NCI-H524 treated with DMSO at 0.1 percent for 48 hours (cell line): Measurements from ENCODE around the gene IMPDH1.

Source experiments
- DNase-seq: peaks from one replicate; lab custom pipeline; 2025; lab: John Stamatoyannopoulos, UW

The IMPDH1 gene

GRCh38 chr7:128434413-128435326, 24.9 kb upstream of the IMPDH1 start:
- DNase-seq, result no peak

GRCh38 chr7:128431754-128432153, 22.0 kb upstream of the IMPDH1 start:
- DNase-seq, result no peak

- no peak for DNase-seq
These were observed 21.4 kb upstream of the IMPDH1 start for GRCh38 chr7:128431221-128431620.

- DNase-seq, result no peak
These were observed 20.4 kb upstream of the IMPDH1 start for GRCh38 chr7:128430207-128430606.

GRCh38 chr7:128427289-128427891, 17.6 kb upstream of the IMPDH1 start:
- no peak for DNase-seq

GRCh38 chr7:128425850-128426249, 16.1 kb upstream of the IMPDH1 start:
- no peak for DNase-seq

- DNase-seq, result no peak
These were observed 15.0 kb upstream of the IMPDH1 start for GRCh38 chr7:128424686-128425275.

GRCh38 chr7:128422842-128423241, 13.1 kb upstream of the IMPDH1 start:
- DNase-seq, result no peak

- no peak for DNase-seq
These were observed 12.3 kb upstream of the IMPDH1 start for GRCh38 chr7:128422037-128422436.

GRCh38 chr7:128421384-128421783, 11.6 kb upstream of the IMPDH1 start:
- no peak for DNase-seq

GRCh38 chr7:128420773-128421172, 11.0 kb upstream of the IMPDH1 start:
- no peak for DNase-seq

GRCh38 chr7:128419257-128419656, 9.5 kb upstream of the IMPDH1 start:
- DNase-seq, result no peak

GRCh38 chr7:128417071-128417470, 7.3 kb upstream of the IMPDH1 start:
- DNase-seq, result no peak

GRCh38 chr7:128415217-128415785, 5.5 kb upstream of the IMPDH1 start:
- DNase-seq, result no peak

GRCh38 chr7:128410451-128410753, 620 bp upstream of the IMPDH1 start:
- DNase-seq, result no peak

GRCh38 chr7:128408709-128409595, 830 bp downstream of the IMPDH1 start:
- DNase-seq, result peak; percentile 78

GRCh38 chr7:128407751-128408708, 1.8 kb downstream of the IMPDH1 start:
- peak; percentile 66 for DNase-seq

GRCh38 chr7:128407233-128407589, 2.6 kb downstream of the IMPDH1 start:
- no peak for DNase-seq

GRCh38 chr7:128406314-128407232, 3.2 kb downstream of the IMPDH1 start:
- DNase-seq, result no peak
